T-helper 2 cell treated with Interferon-gamma antibody and Interleukin-4, amounts not matched to agents 5 μg/mL and 100 μg/mL, for 36 hours (primary cell): Measurements from ENCODE around the gene RPS28.
"Not testable (repeated sequence)": the region's sequence is repeated elsewhere in the genome, so short reads cannot be mapped to it uniquely, and the experiment has no call there.

Experiments
- DNase-seq: peaks from one replicate; pipeline ENCODE4 v3.0.0; 2021; ENCODE audit warnings: low spot score
- H3K27ac Mint-ChIP-seq: one replicate; pipeline ENCODE4 v1.8.0; 2021; ENCODE audit warnings: mild to moderate bottlenecking, mixed read lengths
- H3K27me3 Mint-ChIP-seq: one replicate; pipeline ENCODE4 v1.8.0; 2021; ENCODE audit warnings: low read depth, mixed read lengths
- H3K36me3 Mint-ChIP-seq: one replicate; pipeline ENCODE4 v1.8.0; 2021; ENCODE audit warnings: low read depth, mixed read lengths
- H3K4me1 Mint-ChIP-seq: one replicate; pipeline ENCODE4 v1.8.0; 2021; ENCODE audit warnings: low read depth, mixed read lengths
- H3K4me3 Mint-ChIP-seq: one replicate; pipeline ENCODE4 v1.8.0; 2022; ENCODE audit warnings: mild to moderate bottlenecking, moderate library complexity, mixed read lengths
- H3K9me3 Mint-ChIP-seq: one replicate; pipeline ENCODE4 v1.8.0; 2021; ENCODE audit warnings: mixed read lengths

RPS28 gene

DNA sequence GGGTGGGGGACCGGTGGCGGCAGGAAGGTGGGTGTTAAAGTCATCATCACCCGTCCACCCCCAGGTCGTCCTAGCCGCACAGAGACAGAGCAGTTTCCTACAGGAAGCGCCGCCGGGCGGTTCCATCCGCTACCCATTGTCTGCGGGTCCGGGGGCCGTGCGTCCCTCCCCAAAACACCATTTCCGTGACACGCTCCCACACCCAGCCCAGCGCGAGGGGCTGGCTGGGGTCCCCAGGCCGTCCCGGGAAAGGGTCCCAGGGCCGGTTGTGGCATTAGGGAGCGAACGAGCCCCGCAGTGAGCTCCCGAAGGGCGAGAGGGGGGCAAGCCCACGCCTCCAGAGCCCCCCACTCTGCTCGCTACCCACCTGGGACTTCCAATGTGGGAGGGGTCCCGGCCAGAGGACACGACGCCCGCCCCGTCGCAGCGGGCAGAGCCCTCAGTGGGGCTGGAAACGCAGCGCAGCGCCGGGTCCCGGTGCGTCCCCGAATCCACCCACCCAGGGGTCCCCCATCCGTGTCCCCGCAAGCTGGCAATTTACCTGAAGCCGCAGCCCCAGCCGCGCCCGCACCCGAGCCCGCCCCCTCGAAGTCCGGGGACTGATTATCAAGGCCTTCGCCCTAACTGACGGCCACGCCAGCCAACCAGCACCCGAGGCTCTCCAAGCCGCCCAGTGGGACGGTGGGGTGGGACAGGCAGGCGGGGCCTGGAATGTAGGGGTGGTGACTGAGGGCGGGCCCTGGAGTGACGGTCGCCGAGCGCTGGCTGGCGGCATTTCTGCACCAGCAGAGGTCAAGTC is 21.6 kb downstream of the RPS28 start, which contains the start of gene KANK3:
KANK3 (minus strand) TSS at position 579 of the 799 bp plus-strand sequence. CDS start 5,434 bp downstream, outside the sequence.
- no peaks in the 10 kb centered on the region for H3K36me3 Mint-ChIP-seq
- no peak within 1 kb of the TSS for H3K27ac Mint-ChIP-seq
- peaks cover 39% of the 10 kb centered on the region for H3K27me3 Mint-ChIP-seq
- H3K4me1 Mint-ChIP-seq = peaks cover 3% of the 10 kb centered on the region
- peak; percentile 90 for DNase-seq
- H3K9me3 Mint-ChIP-seq = no peaks in the 10 kb centered on the region
- peak within 1 kb of the TSS; percentile 76 for H3K4me3 Mint-ChIP-seq

DNA sequence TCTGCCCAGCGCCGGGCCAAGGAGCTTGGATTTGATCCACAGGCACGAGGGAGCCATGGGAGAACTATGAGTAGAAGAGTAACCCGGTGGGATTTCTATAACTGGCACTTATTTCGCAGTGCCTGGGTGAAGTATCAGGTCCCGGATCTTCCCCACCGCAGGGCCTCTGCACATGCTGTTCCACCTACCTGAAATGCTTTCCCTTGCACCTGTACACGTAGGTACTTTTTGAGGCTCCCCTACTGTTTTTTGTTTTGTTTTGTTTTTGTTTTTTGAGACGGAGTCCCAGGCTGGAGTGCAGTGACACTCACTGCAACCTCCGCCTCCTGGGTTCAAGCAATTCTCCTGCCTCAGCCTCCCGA is 22.2 kb downstream of the RPS28 start:
- Mint-ChIP-seq H3K4me3 (peak overlapping the region; percentile 76), H3K4me1 (peaks cover 3% of the 10 kb centered on the region), H3K36me3 (no peaks in the 10 kb centered on the region), H3K27me3 (peaks cover 34% of the 10 kb centered on the region), H3K27ac (no peak overlapping the region), H3K9me3 (no peaks in the 10 kb centered on the region)
- DNase-seq = no peak

DNA sequence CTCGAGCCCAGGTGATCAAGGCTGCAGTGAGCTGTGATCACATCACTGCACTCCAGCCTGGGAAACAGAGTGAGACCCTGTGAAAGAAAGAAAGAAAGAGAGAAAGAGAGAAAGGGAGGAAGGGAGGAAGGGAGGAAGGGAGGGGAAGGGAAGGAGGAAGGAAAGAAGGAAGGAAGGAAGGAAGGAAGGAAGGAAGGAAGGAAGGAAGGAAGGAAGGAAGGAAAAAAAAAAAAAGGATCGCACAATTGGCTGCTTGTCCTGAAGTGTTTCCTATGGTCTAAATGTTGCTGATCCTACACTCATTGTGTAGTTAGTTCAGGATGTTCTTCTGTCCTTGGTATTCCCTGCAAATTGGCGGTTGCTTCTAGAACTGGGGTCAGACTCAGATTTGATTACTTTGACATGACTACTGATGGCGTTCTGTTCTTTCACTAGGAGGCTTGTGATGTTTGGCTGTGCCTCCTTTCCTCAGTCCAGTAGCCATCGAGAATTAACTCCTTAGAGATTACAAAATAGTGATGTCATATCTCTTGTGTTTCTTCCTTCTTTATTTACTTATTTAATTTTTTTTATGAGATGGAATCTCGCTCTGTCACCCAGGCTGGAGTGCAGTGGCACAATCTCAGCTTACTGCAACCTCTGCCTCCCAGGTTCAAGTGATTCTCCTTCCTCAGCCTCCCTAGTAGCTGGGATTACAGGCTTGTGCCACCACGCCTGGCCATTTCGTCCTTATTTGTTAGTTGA is 28.5 kb downstream of the RPS28 start:
- not testable (repeated sequence) for H3K36me3 Mint-ChIP-seq, H3K4me3 Mint-ChIP-seq, H3K27ac Mint-ChIP-seq, H3K4me1 Mint-ChIP-seq, DNase-seq, H3K9me3 Mint-ChIP-seq
- H3K27me3 Mint-ChIP-seq = peaks cover 27% of the 10 kb centered on the region

GRCh38 chr19:8352134-8352827 is 31.0 kb downstream of the RPS28 start:
- Mint-ChIP-seq H3K4me1 (peaks cover 9% of the 10 kb centered on the region), H3K4me3 (peak overlapping the region; percentile 34), H3K36me3 (no peaks in the 10 kb centered on the region), H3K27ac (no peak overlapping the region), H3K9me3 (no peaks in the 10 kb centered on the region), H3K27me3 (peaks cover 23% of the 10 kb centered on the region)
- no peak for DNase-seq

- not testable (repeated sequence) for H3K4me3 Mint-ChIP-seq, H3K27ac Mint-ChIP-seq, DNase-seq, H3K36me3 Mint-ChIP-seq, H3K9me3 Mint-ChIP-seq, H3K4me1 Mint-ChIP-seq
- H3K27me3 Mint-ChIP-seq = peaks cover 23% of the 10 kb centered on the region
Observed at GRCh38 chr19:8352845-8353244, 31.5 kb downstream of the RPS28 start.

- DNase-seq = peak; percentile 42
- Mint-ChIP-seq H3K4me1 (peaks cover 9% of the 10 kb centered on the region), H3K36me3 (no peaks in the 10 kb centered on the region), H3K27me3 (peaks cover 13% of the 10 kb centered on the region), H3K27ac (no peak overlapping the region), H3K9me3 (no peaks in the 10 kb centered on the region), H3K4me3 (no peak overlapping the region)
Observed at GRCh38 chr19:8355631-8356402, 34.5 kb downstream of the RPS28 start.

DNA sequence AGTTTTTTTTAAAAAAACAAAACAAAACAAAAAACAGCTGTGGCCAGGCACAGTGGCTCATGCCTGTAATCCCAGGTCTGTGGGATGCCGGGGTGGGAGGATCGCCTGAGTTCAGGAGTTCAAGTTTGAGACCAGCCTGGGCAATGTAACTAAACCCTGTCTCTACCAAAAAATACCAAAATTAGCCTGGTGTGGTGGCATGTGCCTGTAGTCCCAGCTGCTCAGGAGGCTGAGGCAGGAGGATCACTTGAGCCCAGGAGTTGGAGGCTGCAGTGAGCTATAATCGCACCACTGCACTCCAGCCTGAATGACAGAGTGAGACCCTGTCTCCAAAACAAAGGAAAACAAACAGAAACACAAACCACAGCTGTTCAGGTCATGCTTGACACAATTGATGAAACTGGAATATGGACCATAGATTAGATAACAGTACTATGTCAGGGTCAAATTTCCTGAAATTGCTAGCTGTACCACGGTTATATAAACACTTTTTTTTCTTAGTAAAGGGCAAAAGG is 35.8 kb downstream of the RPS28 start:
- H3K27me3 Mint-ChIP-seq = peaks cover 4% of the 10 kb centered on the region
- no peak overlapping the region for H3K4me3 Mint-ChIP-seq
- H3K27ac Mint-ChIP-seq = no peak overlapping the region
- no peaks in the 10 kb centered on the region for H3K36me3 Mint-ChIP-seq
- H3K4me1 Mint-ChIP-seq = peaks cover 13% of the 10 kb centered on the region
- H3K9me3 Mint-ChIP-seq = no peaks in the 10 kb centered on the region
- no peak for DNase-seq

DNA sequence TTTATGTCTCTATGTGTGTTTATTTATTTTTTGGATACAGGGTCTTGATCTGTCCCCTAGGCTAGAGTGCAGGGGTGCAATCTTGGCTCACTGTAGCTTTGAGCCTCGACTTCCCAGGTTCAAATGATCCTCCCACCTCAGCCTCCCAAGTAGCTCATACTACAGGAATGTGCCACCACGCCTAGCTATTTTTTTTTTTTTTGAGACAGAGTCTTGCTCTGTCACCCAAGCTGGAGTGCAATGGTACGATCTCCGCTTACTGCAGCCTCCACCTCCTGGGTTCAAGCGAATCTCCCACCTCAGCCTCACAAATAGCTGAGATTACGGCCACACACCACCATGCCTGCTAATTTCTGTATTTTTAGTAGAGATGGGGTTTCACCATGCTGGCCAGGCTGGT is 37.7 kb downstream of the RPS28 start:
- H3K9me3 Mint-ChIP-seq = no peaks in the 10 kb centered on the region
- DNase-seq = no peak
- no peaks in the 10 kb centered on the region for H3K36me3 Mint-ChIP-seq
- peaks cover 19% of the 10 kb centered on the region for H3K4me1 Mint-ChIP-seq
- no peak overlapping the region for H3K27ac Mint-ChIP-seq
- no peak overlapping the region for H3K4me3 Mint-ChIP-seq
- peaks cover 3% of the 10 kb centered on the region for H3K27me3 Mint-ChIP-seq

DNA sequence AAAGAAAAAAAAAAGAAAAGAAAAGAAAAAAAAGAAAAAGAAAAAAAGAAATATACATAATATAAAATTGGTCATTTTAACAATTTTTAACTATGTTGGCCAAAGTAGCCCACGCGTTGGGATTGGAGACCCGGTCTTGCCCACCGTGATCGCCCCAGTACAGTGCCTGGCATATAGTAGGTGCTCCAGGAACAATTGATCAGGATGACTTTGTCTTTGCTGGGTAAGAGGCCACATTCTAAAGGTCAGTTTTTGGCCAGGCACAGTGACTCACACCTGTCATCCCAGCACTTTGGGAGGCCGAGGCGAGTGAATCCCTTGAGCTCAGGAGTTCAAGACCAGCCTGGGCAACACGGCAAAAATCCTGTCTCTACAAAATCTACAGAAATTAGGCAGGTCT is 38.9 kb downstream of the RPS28 start:
- H3K4me3 Mint-ChIP-seq = no peak overlapping the region
- no peaks in the 10 kb centered on the region for H3K9me3 Mint-ChIP-seq
- no peak for DNase-seq
- H3K27me3 Mint-ChIP-seq = peaks cover 6% of the 10 kb centered on the region
- peaks cover 19% of the 10 kb centered on the region for H3K4me1 Mint-ChIP-seq
- H3K27ac Mint-ChIP-seq = no peak overlapping the region
- H3K36me3 Mint-ChIP-seq = no peaks in the 10 kb centered on the region

GRCh38 chr19:8361921-8362793 is 40.9 kb downstream of the RPS28 start:
- Mint-ChIP-seq H3K9me3 (no peaks in the 10 kb centered on the region), H3K4me1 (peaks cover 15% of the 10 kb centered on the region), H3K36me3 (no peaks in the 10 kb centered on the region), H3K4me3 (peak overlapping the region; percentile 40), H3K27me3 (peaks cover 19% of the 10 kb centered on the region), H3K27ac (no peak overlapping the region)
- DNase-seq = peak; percentile 30

- H3K36me3 Mint-ChIP-seq = no peaks in the 10 kb centered on the region
- peak within 1 kb of the TSS; percentile 86 for H3K27ac Mint-ChIP-seq
- peaks cover 23% of the 10 kb centered on the region for H3K27me3 Mint-ChIP-seq
- peak within 1 kb of the TSS; percentile 84 for H3K4me3 Mint-ChIP-seq
- peaks cover 19% of the 10 kb centered on the region for H3K4me1 Mint-ChIP-seq
- H3K9me3 Mint-ChIP-seq = no peaks in the 10 kb centered on the region
- DNase-seq = peak; percentile 81
Observed at GRCh38 chr19:8363803-8364771, 42.8 kb downstream of the RPS28 start, which contains the start of gene ANGPTL4. TSS of gene ANGPTL4 (plus strand) at chr19:8364155. CDS start at chr19:8364322, 167 bp downstream.

DNA sequence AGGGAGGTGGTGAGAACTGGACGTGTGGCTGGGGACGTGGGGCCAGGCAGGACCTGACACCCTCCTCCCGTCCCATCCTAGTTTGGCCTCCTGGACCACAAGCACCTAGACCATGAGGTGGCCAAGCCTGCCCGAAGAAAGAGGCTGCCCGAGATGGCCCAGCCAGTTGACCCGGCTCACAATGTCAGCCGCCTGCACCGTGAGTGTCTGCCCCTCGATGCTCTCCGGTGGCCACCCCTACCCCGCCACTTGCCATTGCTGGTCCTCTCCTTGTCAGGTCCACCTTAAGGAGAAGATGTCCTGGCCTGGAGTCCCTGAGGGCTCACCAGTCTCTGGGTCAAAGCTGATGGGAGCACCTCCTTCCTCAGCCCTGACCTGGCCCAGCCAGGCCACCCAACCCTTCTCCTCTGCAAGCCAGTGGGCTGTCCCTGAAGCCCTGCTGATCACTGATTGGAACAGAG is 44.9 kb downstream of the RPS28 start:
- H3K9me3 Mint-ChIP-seq = no peaks in the 10 kb centered on the region
- no peak overlapping the region for H3K27ac Mint-ChIP-seq
- H3K4me1 Mint-ChIP-seq = peaks cover 19% of the 10 kb centered on the region
- H3K36me3 Mint-ChIP-seq = no peaks in the 10 kb centered on the region
- no peak for DNase-seq
- no peak overlapping the region for H3K4me3 Mint-ChIP-seq
- peaks cover 23% of the 10 kb centered on the region for H3K27me3 Mint-ChIP-seq
